C4-2B (cell line): Measurements from ENCODE around the gene MINDY1.

ENCODE experiments used
- ZFX ChIP-seq: fragments of 450-650 bp; IDR thresholded peaks from 2 replicates; pipeline ENCODE4 v1.6.1; 2017
- TF ChIP-seq, protein P1 (sequence below): fragments of 450-650 bp; conservative IDR thresholded peaks from 2 replicates; pipeline ENCODE4 v1.5.1; 2017; ENCODE audit warnings: mild to moderate bottlenecking

GRCh38 chr1:151012684-151013471, 6.2 kb upstream of the MINDY1 start:
- TF ChIP-seq ZFX = no peak
- TF ChIP-seq, protein P1, sequence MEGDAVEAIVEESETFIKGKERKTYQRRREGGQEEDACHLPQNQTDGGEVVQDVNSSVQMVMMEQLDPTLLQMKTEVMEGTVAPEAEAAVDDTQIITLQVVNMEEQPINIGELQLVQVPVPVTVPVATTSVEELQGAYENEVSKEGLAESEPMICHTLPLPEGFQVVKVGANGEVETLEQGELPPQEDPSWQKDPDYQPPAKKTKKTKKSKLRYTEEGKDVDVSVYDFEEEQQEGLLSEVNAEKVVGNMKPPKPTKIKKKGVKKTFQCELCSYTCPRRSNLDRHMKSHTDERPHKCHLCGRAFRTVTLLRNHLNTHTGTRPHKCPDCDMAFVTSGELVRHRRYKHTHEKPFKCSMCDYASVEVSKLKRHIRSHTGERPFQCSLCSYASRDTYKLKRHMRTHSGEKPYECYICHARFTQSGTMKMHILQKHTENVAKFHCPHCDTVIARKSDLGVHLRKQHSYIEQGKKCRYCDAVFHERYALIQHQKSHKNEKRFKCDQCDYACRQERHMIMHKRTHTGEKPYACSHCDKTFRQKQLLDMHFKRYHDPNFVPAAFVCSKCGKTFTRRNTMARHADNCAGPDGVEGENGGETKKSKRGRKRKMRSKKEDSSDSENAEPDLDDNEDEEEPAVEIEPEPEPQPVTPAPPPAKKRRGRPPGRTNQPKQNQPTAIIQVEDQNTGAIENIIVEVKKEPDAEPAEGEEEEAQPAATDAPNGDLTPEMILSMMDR = no peak
